CD4-positive, alpha-beta T cell treated with Interleukin-12 subunit alpha and Interleukin-12 subunit beta, for 1 hour (primary cell): ENCODE measurements around the gene CNTN4.
"Not testable (repeated sequence)": the region's sequence is repeated elsewhere in the genome, so short reads cannot be mapped to it uniquely, and the experiment has no call there.

Experiments used
- DNase-seq: peaks from one replicate; pipeline ENCODE4 v3.0.0-alpha.2; 2020

Gene CNTN4

DNA sequence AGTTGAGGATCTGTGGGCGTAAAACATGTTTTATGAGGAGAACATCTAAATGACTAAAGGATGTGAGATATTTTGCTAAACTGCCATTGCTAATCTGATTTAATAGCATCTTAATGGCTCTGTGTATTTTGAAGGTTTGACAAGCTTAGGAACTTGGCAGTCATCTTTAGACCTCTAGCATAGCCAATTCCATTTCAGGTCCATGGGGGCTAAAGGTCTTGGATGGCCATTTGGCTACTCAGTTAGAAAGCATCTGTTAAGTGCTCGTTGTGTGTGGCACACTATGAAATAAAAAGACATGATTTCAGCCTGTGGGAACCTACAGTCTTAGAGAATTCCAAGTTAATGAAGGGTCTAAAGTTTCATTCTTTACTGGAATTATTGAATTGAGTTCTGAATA, 775.3 kb downstream of the CNTN4 start:
- DNase-seq, result no peak

GRCh38 chr3:2875699-2876098, 777.0 kb downstream of the CNTN4 start:
- no peak for DNase-seq

- no peak for DNase-seq
These were observed 777.7 kb downstream of the CNTN4 start for GRCh38 chr3:2876362-2876761.

GRCh38 chr3:2879023-2879422, 780.4 kb downstream of the CNTN4 start:
- DNase-seq, result no peak

- no peak for DNase-seq
These were observed 780.9 kb downstream of the CNTN4 start for GRCh38 chr3:2879587-2879986.

- DNase-seq, result no peak
These were observed 781.6 kb downstream of the CNTN4 start for GRCh38 chr3:2880218-2880756.

DNA sequence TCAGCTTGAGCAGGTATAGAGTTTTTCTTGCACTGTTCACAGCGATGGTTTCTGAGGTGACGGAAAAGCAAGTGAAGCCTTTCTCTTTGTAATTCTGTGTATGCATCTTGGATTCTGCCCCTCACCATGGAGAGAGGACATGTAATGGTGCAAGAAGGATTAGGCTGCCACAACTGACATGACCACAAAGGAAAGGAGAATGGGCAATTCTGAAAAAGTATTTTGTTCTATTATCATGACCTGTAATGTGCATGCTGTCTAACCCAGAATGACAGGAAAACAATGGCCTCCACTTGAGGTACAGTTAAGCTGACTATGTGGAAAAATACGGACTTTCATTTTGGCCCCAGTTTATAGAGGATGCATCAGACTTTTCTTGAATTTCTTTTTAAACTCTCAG, 784.6 kb downstream of the CNTN4 start:
- no peak for DNase-seq

DNA sequence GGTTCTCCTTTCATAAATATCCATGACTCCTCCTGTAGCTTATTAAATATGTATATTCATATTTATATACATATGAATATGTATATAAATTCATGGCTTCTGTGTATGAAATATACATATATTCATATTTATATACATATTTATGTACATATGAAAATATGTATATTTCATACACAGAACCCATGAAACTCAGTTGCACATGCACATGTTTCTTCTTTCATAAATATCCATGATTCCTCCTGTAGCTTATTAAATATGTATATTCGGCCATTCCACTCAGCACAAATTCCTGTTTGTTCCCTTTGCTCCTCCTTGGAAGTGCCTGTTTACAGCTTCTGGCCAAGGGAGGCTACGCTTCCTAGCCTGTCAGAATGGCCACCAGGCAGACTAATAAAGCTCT, 789.9 kb downstream of the CNTN4 start:
- DNase-seq, result no peak

DNA sequence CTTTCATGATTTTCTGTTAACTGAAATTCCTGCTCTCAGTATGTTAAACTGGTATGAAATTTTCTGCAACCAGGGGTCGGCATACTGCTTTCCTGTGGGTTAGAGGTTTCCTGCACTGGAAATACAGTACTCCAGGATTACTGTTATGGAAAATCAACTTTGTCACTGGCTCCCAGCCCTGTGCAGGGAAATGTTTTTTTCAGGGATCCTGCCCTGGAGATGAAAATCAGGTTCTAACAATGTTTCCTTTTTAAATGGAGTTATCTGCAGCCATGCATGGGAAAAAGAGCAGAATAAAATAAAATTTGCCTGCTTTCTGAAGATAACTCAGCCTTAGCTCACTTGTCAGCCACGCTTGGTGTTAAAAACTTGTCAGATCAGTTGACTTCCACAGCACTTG, 791.1 kb downstream of the CNTN4 start:
- no peak for DNase-seq

DNA sequence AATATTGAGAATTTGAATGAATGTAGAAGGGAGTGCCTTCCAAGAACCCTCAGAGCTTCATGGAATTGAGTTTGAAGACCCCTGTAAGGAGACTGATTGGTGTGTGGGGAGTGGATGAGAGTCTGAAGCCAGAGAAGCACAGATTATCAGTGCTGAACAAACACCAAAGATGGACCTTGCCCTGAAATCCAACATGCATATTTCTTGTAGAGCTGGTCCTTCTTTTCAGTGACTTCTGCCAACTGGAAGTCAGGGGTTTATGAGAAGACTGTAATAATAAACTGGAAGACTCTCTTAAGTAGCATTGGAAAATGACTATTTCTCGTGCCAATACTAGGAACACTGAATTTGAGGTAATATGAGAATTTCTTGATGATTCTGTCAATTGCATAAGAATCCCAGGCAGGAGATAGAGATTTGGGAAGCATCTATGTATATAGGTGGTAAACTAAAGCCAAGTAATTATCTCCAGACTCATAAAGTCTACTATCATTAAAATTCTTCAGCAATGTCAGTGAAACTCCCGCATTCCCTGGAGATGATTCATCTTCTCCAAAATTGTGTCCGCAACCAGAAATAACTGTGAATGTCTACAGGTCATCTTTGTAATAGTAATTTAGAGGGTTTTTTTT, 797.8 kb downstream of the CNTN4 start:
- DNase-seq, result no peak

- DNase-seq, result no peak
These were observed 799.2 kb downstream of the CNTN4 start for GRCh38 chr3:2897821-2898220.

- no peak for DNase-seq
These were observed 800.1 kb downstream of the CNTN4 start for GRCh38 chr3:2898591-2899353.

DNA sequence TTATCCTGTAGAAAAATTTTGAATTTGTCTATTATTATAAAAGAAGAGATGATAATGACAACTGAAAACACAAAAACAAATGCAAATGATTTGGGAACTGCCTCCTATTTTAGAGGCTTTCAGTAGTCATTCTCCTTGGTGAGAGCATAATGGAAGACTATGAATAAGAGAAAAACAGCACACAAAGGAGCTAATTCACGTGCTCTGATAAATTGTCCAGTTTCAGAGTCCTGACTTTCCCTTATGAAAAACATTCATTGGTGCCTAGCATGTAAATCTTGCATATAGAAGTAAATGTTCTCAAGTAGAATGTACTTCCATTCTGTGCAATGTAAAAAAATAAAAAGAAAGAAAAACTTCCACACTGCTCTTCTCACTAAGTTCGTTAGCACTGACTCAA, 805.4 kb downstream of the CNTN4 start:
- no peak for DNase-seq

DNA sequence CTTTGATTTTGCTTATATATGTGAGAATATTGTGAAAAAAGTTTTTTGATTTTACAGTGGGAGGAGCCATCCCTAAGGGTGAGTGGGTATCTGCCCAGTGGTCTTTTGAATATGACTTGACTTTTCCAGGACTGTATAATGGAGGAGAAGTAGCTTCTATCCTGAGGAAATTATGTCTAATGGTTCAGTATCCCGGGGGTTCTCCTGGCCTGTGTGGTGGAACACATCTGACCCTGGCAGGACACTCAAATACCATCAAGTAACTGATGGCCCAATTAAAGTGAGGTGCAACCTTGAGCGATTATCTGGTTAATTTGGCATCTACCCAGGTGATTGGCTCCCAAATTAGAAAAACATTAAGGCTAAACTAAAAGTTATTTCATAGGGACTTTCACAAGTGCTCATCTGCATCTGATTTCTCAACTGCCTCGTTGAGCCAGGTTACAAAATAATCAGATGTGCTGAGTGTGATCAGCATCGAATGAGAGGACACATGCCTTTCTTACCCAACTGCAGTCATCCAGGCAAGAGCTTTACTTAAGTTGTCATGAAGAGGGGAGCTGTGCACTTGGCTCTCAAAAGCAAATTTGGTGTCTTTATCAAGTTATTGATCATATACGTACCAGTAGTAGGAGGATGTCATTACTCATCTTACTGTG, 810.2 kb downstream of the CNTN4 start:
- DNase-seq, result no peak

DNA sequence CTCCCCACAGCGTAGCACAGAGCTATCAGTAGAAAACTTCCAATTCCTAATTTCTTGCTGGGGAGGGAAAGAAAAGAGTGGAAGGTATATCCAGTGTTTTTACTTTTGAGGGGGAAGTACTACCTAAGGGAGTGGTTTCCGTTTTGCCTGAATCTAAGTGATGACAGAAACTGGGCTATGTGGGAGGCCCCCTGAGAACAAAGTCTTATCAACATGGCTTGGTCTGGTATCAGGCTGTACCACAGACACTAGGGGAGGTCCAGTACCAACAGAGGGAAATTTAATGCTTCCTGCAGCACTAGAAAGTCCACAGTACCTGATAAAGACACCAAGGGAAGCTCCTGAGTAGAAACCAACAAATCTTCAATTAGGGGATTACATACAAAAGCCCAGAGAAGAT, 812.3 kb downstream of the CNTN4 start:
- no peak for DNase-seq

DNA sequence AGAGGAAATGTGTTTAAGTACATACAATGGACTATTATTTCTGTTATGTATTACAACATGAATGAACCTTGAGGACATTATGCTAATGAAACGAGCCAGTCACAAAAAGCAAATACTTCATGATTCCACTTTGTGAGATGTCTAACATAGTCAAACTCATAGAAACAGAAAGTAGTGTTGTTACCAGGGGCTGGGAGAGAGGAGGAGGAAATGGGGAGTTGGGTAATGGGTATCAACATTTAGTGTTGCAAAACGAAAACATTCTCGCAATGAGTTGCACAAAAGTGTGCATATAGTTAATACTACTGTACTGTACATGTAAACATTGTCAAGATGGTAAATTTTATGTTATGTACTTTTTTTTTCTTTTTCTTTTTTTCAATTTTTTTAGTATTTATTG, 817.2 kb downstream of the CNTN4 start:
- no peak for DNase-seq

- not testable (repeated sequence) for DNase-seq
These were observed 818.0 kb downstream of the CNTN4 start for GRCh38 chr3:2916640-2917039.

DNA sequence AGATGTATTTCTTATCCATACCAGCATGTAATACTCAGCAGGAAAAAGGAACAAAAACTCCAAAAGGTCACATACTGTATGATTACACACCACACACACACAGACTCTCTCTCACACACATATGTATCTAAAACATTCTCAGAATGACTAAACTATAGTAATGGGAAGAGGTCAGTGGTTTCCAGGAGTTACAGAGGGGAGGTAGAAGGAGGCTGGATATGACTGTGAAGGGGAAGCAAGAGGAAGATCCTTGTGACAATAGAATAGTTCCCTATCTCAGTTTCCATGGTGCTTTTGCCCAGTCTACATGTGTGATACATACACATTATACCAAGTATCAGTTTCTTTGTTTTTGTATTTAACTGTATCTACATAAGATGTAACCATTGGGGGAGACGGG, 821.4 kb downstream of the CNTN4 start:
- no peak for DNase-seq

DNA sequence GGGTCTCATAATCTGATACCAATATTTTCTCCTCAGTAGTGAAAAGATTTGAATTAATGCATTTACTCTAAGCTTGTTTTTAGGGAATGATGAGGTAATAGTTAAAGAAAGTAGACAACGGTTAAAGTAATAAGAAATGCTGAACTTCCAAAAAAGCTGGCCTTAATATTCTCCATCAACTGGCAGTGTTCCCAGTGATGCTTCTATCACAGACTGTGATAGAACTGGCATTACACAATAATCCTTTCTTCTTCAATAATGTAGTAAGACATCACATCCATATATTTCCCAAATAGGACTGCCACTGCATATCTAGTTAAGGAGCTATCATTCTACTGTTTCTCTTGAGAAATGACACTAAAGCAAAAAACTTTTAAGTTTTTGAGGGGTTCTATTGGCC, 822.8 kb downstream of the CNTN4 start:
- no peak for DNase-seq

- peak; percentile 1 for DNase-seq
These were observed 823.2 kb downstream of the CNTN4 start for GRCh38 chr3:2921903-2922302.

DNA sequence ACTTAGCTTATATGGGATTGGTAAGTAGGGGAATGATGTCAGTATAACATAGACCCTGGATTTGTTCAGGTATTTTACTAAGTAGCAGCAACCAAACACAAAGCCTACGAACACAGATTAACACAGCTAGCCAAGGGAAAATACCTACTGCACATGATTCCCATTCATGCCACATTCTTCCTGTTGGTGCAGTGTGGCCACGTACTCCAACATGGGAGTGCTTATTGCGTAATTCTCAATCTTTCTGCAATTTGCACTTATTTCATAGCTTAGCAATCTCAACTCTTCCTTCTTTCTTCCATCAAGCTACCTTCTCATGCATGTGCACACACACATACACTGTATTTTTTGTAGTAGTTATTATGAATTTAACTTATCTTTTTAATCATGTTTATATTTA, 824.7 kb downstream of the CNTN4 start:
- no peak for DNase-seq

DNA sequence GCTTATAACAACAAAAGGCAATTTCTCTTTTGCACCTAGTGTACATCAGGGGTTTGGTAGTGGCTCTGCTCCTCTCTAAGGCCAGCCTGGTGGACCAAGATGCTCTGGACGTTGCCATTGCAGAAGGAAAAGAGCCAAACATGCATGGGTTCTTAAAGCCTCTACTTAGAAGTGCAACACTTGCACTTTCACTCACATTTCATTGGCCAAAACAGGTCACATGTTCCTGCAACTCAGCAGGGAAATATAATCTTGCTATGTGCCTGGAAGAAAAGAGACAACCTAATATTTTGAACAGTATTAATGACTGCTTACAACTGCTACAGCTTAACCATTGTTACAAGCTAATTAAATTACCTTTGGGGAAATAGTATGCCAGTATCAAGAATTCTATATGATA, 828.6 kb downstream of the CNTN4 start:
- no peak for DNase-seq

DNA sequence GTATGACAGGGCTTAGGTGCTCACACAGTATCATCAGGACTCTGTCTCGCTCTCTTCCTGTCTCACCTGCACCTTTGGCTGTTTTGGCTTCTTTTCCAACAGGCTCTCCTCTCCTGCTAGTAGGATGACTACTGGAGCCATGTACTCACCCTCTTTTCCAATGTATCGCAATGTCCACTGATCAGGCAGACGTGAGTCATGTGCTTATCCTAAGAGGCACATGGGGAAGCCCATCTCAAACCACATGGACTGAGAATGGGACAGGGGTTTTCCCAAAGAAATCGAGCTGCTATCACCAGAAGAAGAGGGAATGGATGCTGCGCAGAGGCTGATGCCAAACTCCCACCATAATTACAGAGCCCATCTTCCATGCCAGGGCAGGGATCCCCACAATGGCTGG, 830.9 kb downstream of the CNTN4 start:
- no peak for DNase-seq

DNA sequence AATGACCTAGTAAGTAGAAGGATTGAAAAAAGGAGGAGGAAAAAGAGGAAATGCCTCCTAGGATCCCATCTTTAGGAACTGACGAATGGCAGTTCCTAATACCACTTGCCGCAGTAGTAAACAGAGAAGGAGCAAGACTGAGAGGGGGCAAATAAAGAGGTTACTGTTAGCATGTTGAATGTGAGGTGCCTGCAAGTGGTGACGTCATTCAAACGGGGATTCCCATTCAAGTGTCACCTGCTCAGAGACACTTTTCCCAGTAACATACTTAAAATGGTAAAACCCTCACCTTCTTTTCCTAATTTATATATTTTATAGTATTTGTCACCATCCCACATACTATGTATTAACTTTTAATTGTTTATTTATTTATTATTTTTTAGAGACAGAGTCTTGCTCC, 832.6 kb downstream of the CNTN4 start:
- no peak for DNase-seq
